IMR-90 (cell line): Measurements from ENCODE around the gene DNAH17. TPM values are rescaled to one million over a fixed set of nuclear protein-coding genes. Genes with fewer than 3 reads are reported as not detected.

ENCODE experiments used
- ATAC-seq: fragments of 200-7000 bp; cut with Tn5 transposase; 2 replicates; pipeline ENCODE4 v1.9.1; 2020; ENCODE audit warnings: low read depth, mild to moderate bottlenecking, moderate library complexity
- BruUV-seq: library from RNA; stranded (reverse); fragments of 400-500 nt; replicated peaks from 2 replicates; lab custom pipeline; 2021; lab: Mats Ljungman, UMichigan
- CTCF ChIA-PET: fragments of 300-600 bp; formaldehyde crosslinking; extraction: SDS; loops from one replicate; lab custom pipeline; 2021; ENCODE audit warnings: antibody characterized with exemption; lab: Yijun Ruan, JAX
- POLR2A ChIA-PET: fragments of 300-600 bp; sonication (Branson Sonifier 250); formaldehyde crosslinking; loops from one replicate; lab custom pipeline; 2022; ENCODE audit warnings: antibody characterized with exemption; ENCODE audit not compliant: unreplicated experiment; lab: Charles Lee
- DNase-seq: peaks from one replicate; pipeline ENCODE4 v3.0.0; 2013
- H2AFZ ChIP-seq: replicated peaks from 2 replicates; pipeline ENCODE3; 2013; ENCODE audit warnings: low read length, mild to moderate bottlenecking; ENCODE audit not compliant: poor library complexity
- H2AK5ac ChIP-seq: 2 replicates; pipeline ENCODE4 v1.6.1; 2013; ENCODE audit warnings: low read depth, low read length, inconsistent platforms
- H2AK9ac ChIP-seq: replicated peaks from 2 replicates; pipeline ENCODE3; 2013; ENCODE audit warnings: mild to moderate bottlenecking, low read depth, low read length, moderate library complexity; ENCODE audit not compliant: poor library complexity
- H2BK120ac ChIP-seq: 2 replicates; pipeline ENCODE4 v1.6.1; 2013; ENCODE audit warnings: low read depth, low read length, inconsistent platforms
- H2BK15ac ChIP-seq: 3 replicates; pipeline ENCODE4 v1.6.1; 2013; ENCODE audit warnings: low read depth, low read length, inconsistent platforms
- H2BK20ac ChIP-seq: 2 replicates; pipeline ENCODE4 v1.6.1; 2013; ENCODE audit warnings: low read depth, mild to moderate bottlenecking, inconsistent platforms, low read length, moderate library complexity
- H2BK5ac ChIP-seq: 2 replicates; pipeline ENCODE4 v1.6.1; 2013; ENCODE audit warnings: mild to moderate bottlenecking, low read depth, low read length, inconsistent platforms; ENCODE audit not compliant: poor library complexity, severe bottlenecking
- H3K14ac ChIP-seq: replicated peaks from 2 replicates; pipeline ENCODE4 v1.6.1; 2013; ENCODE audit warnings: low read depth, low read length, inconsistent platforms
- H3K18ac ChIP-seq: 2 replicates; pipeline ENCODE4 v1.6.1; 2013; ENCODE audit warnings: low read depth, low read length, control low read depth
- H3K23ac ChIP-seq: 2 replicates; pipeline ENCODE4 v1.6.1; 2013; ENCODE audit warnings: low read depth, low read length, inconsistent platforms
- H3K27ac ChIP-seq: 2 replicates; pipeline ENCODE4 v1.5.1; 2013; ENCODE audit warnings: mild to moderate bottlenecking, control low read depth, low read length; ENCODE audit not compliant: insufficient read depth
- H3K27me3 ChIP-seq: 2 replicates; pipeline ENCODE4 v1.6.1; 2013; ENCODE audit warnings: low read length; ENCODE audit not compliant: control insufficient read depth, insufficient read depth
- H3K36me3 ChIP-seq: 2 replicates; pipeline ENCODE4 v1.6.1; 2013; ENCODE audit warnings: low read length, mixed read lengths; ENCODE audit not compliant: control insufficient read depth, insufficient read depth
- H3K4ac ChIP-seq: 2 replicates; pipeline ENCODE4 v1.6.1; 2013; ENCODE audit warnings: low read depth, low read length, inconsistent platforms
- H3K4me1 ChIP-seq: 2 replicates; pipeline ENCODE4 v1.6.1; 2013; ENCODE audit warnings: low read length, mixed read lengths; ENCODE audit not compliant: control insufficient read depth, insufficient read depth
- H3K4me2 ChIP-seq: 2 replicates; pipeline ENCODE4 v1.6.1; 2013; ENCODE audit warnings: low read depth, mild to moderate bottlenecking, control low read depth, low read length, moderate library complexity
- H3K4me3 ChIP-seq: 2 replicates; pipeline ENCODE4 v1.5.1; 2013; ENCODE audit warnings: low read depth, mild to moderate bottlenecking, control low read depth, low read length, moderate library complexity; ENCODE audit not compliant: insufficient read depth
- H3K56ac ChIP-seq: 2 replicates; pipeline ENCODE4 v1.6.1; 2013; ENCODE audit warnings: low read length, inconsistent platforms; ENCODE audit not compliant: insufficient read depth; ENCODE audit errors: extremely low read depth
- H3K79me1 ChIP-seq, 2 experiments: 2 replicates each; pipeline ENCODE4 v1.6.1; 2013; ENCODE audit warnings: low read length in 2 of 2, inconsistent platforms in 1 of 2, low read depth in 1 of 2
- H3K9ac ChIP-seq: 2 replicates; pipeline ENCODE4 v1.6.1; 2013; ENCODE audit warnings: low read depth, low read length, control low read depth
- H3K9me1 ChIP-seq: 2 replicates; pipeline ENCODE4 v1.6.1; 2013; ENCODE audit warnings: low read length, inconsistent platforms; ENCODE audit not compliant: insufficient read depth
- H3K9me3 ChIP-seq: 2 replicates; pipeline ENCODE4 v1.6.1; 2013; ENCODE audit warnings: low read length; ENCODE audit not compliant: control insufficient read depth, insufficient read depth
- H4K20me1 ChIP-seq: 2 replicates; pipeline ENCODE4 v1.6.1; 2013; ENCODE audit warnings: low read length, inconsistent platforms; ENCODE audit not compliant: insufficient read depth
- H4K5ac ChIP-seq: 2 replicates; pipeline ENCODE4 v1.6.1; 2013; ENCODE audit warnings: mild to moderate bottlenecking, low read depth, low read length, control low read depth
- H4K8ac ChIP-seq, 2 experiments: 2 replicates each; pipeline ENCODE4 v1.6.1; 2013; ENCODE audit warnings: low read depth in 2 of 2, low read length in 2 of 2, control low read depth in 1 of 2, inconsistent platforms in 1 of 2
- H4K91ac ChIP-seq: 2 replicates; pipeline ENCODE4 v1.6.1; 2013; ENCODE audit warnings: low read depth, low read length, inconsistent platforms; ENCODE audit not compliant: insufficient read depth
- BHLHE40 ChIP-seq: fragments of 150-350 bp; IDR thresholded peaks from 2 replicates; pipeline ENCODE4 v1.6.1; 2016; ENCODE audit warnings: mild to moderate bottlenecking, low read depth, low read length
- CEBPB ChIP-seq: IDR thresholded peaks from 2 replicates; pipeline ENCODE4 v1.6.1; 2012; ENCODE audit warnings: low read depth, low read length, improper control_type of control experiment
- CHD1 ChIP-seq: IDR thresholded peaks from 2 replicates; pipeline ENCODE4 v1.6.1; 2012; ENCODE audit warnings: low read depth, low read length, improper control_type of control experiment
- CTCF ChIP-seq: conservative IDR thresholded peaks from 2 replicates; pipeline ENCODE4 v1.5.1; 2012; ENCODE audit warnings: mild to moderate bottlenecking, low read depth, low read length, improper control_type of control experiment
- ELK1 ChIP-seq: fragments of 150-350 bp; IDR thresholded peaks from 2 replicates; pipeline ENCODE4 v1.6.1; 2016; ENCODE audit warnings: low read depth, mild to moderate bottlenecking, low read length, moderate library complexity, borderline replicate concordance
- FOS ChIP-seq: fragments of 150-350 bp; IDR thresholded peaks from 2 replicates; pipeline ENCODE4 v1.6.1; 2016; ENCODE audit warnings: low read depth, low read length
- MAFK ChIP-seq: IDR thresholded peaks from 2 replicates; pipeline ENCODE4 v1.6.1; 2012; ENCODE audit warnings: low read depth, low read length, improper control_type of control experiment
- MAZ ChIP-seq: IDR thresholded peaks from 2 replicates; pipeline ENCODE4 v1.6.1; 2012; ENCODE audit warnings: low read depth, mild to moderate bottlenecking, low read length, improper control_type of control experiment, moderate library complexity, borderline replicate concordance
- MXI1 ChIP-seq: IDR thresholded peaks from 2 replicates; pipeline ENCODE4 v1.6.1; 2012; ENCODE audit warnings: low read depth, mild to moderate bottlenecking, low read length, moderate library complexity, borderline replicate concordance
- NFE2L2 ChIP-seq: fragments of 150-350 bp; IDR thresholded peaks from 2 replicates; pipeline ENCODE4 v1.6.1; 2016; ENCODE audit warnings: low read depth, mild to moderate bottlenecking, low read length
- POLR2A ChIP-seq: IDR thresholded peaks from 2 replicates; pipeline ENCODE4 v1.6.1; 2012; ENCODE audit warnings: mild to moderate bottlenecking, low read depth, low read length
- RAD21 ChIP-seq: IDR thresholded peaks from 2 replicates; pipeline ENCODE4 v1.6.1; 2012; ENCODE audit warnings: low read length, improper control_type of control experiment
- RCOR1 ChIP-seq: IDR thresholded peaks from 2 replicates; pipeline ENCODE4 v1.6.1; 2012; ENCODE audit warnings: mild to moderate bottlenecking, low read length, improper control_type of control experiment; ENCODE audit not compliant: insufficient replicate concordance
- RFX5 ChIP-seq: IDR thresholded peaks from 2 replicates; pipeline ENCODE4 v1.8.0; 2012; ENCODE audit warnings: low read depth, mild to moderate bottlenecking, low read length, moderate library complexity
- SMC3 ChIP-seq: fragments of 150-350 bp; IDR thresholded peaks from 2 replicates; pipeline ENCODE4 v1.6.1; 2016; ENCODE audit warnings: low read depth, mild to moderate bottlenecking, antibody characterized with exemption, low read length, moderate library complexity
- USF2 ChIP-seq: fragments of 150-350 bp; IDR thresholded peaks from 2 replicates; pipeline ENCODE4 v1.6.1; 2017; ENCODE audit warnings: mild to moderate bottlenecking, antibody characterized with exemption, low read length, low read depth
- WGBS, 2 experiments: methylation state at CpG; one replicate each; pipeline versions ENCODE4 v1.1.5 to v1.1.7; 2013; ENCODE audit warnings: missing lambda C conversion rate in 2 of 2; ENCODE audit not compliant: insufficient read length in 1 of 2; ENCODE audit errors: extremely low coverage in 2 of 2; 5-methylcytosine and 5-hydroxymethylcytosine counted together
- dilution Hi-C: fragments of 300-500 bp; cut with HindIII; formaldehyde crosslinking; loops from one replicate; pipeline ENCODE4 v1.14.3; 2018; ENCODE audit warnings: low sequenced_read_pairs; ENCODE audit not compliant: unreplicated experiment
- in situ Hi-C: fragments of 300-500 bp; cut with MboI; formaldehyde crosslinking; loops from 3 replicates; pipeline ENCODE4 v1.14.3; 2019; ENCODE audit warnings: low sequenced_read_pairs, inconsistent platforms, mixed read lengths
- intact Hi-C: fragments of 100-400 bp; cut with micrococcal nuclease; formaldehyde crosslinking; loops from 2 replicates; pipeline ENCODE4 v1.10.0; 2022
- polyA plus RNA-seq, 3 experiments: library from polyadenylated mRNA; depleted of rRNA; stranded (reverse); fragments of >200 nt; gene quantifications; 2 replicates each; pipeline ENCODE4 v1.2.3, GENCODE V29; 2012; ENCODE audit warnings: low replicate concordance in 1 of 3
- total RNA-seq: library from RNA; depleted of rRNA; stranded (reverse); fragments of >200 nt; gene quantifications from 2 replicates; pipeline ENCODE4 v1.2.3, GENCODE V29; 2012

DNAH17 gene
- total and polyA plus RNA-seq, 2 of the 4 experiments (the other 2 are of a cell fraction) = not detected

- WGBS, 2 experiments = 81% methylated on average over 20 of the region's 37 CpGs; no CpG with 5 or more reads in 1 of the 2 experiments
- Histone ChIP-seq H3K23ac (no peak overlapping the region), H3K4me1 (no peaks in the 10 kb centered on the region), H3K4me2 (no peak overlapping the region), H3K4me3 (no peak overlapping the region), H3K9ac (no peak overlapping the region), H2AK5ac (no peak overlapping the region), H4K91ac (no peak overlapping the region), H3K36me3 (no peaks in the 10 kb centered on the region), H2BK20ac (no peak overlapping the region), H4K5ac (no peak overlapping the region), H3K9me1 (no peaks in the 10 kb centered on the region), H3K14ac (no peak overlapping the region), H3K4ac (no peak overlapping the region), H2BK120ac (no peak overlapping the region), H2BK5ac (no peak overlapping the region), H3K18ac (no peak overlapping the region), H3K56ac (no peak overlapping the region), H3K79me1 (no peaks in the 10 kb centered on the region), H2BK15ac (no peak overlapping the region), H2AFZ (peak overlapping the region; percentile 58), H4K20me1 (no peaks in the 10 kb centered on the region), H3K27ac (no peak overlapping the region), H3K27me3 (peaks cover 15% of the 10 kb centered on the region), H4K8ac (no peak overlapping the region), H2AK9ac (no peak overlapping the region), H3K9me3 (no peaks in the 10 kb centered on the region)
- DNase-seq (no peak), ATAC-seq (no peak)
- in situ Hi-C loops (no loop called here), intact Hi-C loops (no loop called here), dilution Hi-C loops (no loop called here)
- CTCF ChIA-PET = no interaction called here
- BruUV-seq = no TSS peak
- POLR2A ChIA-PET = no interaction called here
- TF ChIP-seq CHD1 (no peak), RCOR1 (no peak), POLR2A (no peak), MXI1 (no peak), RFX5 (no peak), BHLHE40 (no peak), CEBPB (no peak), FOS (no peak), NFE2L2 (no peak), SMC3 (no peak), MAFK (no peak), USF2 (no peak), ELK1 (no peak), MAZ (no peak), RAD21 (no peak), CTCF (no peak)
Measured at GRCh38 chr17:78458736-78459335, 118.4 kb downstream of the DNAH17 start.
